GM18511 (cell line): ENCODE measurements around the gene FOXP1.
"Not testable (repeated sequence)": the region's sequence is repeated elsewhere in the genome, so short reads cannot be mapped to it uniquely, and the experiment has no call there.

Experiments
- ATAC-seq: cut with Tn5 transposase; IDR thresholded peaks from one replicate; pipeline ENCODE4 v1.9.1; 2021; ENCODE audit warnings: mild to moderate bottlenecking, moderate library complexity; ENCODE audit not compliant: unreplicated experiment

Gene FOXP1

DNA sequence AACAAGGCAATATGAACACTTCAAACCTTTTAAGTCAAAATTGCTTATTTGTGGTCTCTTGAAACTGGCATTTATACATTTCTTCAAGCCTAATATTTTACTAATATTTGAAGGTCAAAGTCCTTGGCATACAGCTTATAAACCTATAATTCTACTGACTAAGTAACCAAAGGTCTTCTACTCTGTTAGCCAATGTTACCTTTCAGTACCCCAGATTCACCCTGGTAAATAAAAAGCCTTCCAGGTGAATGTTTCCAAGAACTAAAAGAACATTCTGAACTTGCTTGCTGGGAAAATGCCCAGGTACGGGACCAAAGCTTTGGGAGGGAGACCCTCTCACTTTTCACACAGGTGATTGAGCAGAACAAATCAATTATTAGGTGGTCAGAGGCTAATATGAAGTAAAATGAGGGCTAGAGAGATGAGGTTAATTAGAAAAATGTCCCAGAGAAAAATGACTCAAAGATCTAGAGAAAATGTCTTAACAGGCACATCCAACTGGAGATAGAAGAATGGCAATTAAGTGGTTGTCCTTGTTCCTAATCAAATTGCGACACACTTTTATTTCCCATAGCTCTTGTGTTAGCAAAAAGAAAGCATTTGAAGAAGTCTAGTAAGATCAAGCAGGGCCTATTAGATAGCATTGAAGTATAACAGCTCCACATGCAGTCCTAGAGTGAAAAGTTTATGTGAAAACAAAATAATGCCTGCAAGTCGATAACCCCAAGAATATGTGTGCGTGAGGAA, 232.0 kb downstream of the FOXP1 start:
- ATAC-seq = no peak

DNA sequence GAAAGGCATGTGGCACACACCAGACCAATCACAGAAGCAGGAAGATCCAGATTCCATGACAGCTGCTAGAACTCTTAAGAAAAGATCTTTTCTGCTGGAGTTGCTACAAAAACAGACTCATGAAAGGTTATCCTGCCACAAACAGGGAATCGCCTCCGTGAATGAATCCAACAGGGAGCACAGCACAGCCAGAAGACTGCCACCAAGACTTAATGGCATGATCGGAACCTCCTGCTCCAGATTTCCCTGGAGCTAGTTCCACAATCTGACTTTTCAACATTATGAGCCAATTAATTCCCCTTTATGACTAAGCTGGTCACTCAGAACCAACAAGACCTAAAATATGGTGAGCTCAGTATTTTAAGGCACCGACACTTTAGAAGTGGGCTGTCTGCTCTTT, 232.5 kb downstream of the FOXP1 start:
- no peak for ATAC-seq

DNA sequence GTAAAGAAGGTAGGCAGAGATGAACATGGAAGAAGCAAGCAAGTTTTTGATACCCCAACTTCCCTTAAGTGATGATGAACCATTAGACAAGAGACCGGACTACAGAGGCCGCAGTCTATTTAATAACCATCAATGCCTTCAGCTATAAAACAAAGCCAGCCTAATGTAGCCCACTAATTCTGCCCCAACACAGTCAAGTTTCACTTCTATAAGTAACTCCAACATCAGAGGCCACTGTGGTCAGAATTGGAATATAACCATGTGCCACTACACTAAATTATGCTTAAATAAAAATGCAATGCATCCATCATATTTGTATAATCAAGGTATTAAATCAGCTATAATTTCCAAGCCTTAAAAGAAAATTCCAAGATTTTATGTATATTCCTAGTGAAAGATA, 234.7 kb downstream of the FOXP1 start:
- ATAC-seq = no peak

DNA sequence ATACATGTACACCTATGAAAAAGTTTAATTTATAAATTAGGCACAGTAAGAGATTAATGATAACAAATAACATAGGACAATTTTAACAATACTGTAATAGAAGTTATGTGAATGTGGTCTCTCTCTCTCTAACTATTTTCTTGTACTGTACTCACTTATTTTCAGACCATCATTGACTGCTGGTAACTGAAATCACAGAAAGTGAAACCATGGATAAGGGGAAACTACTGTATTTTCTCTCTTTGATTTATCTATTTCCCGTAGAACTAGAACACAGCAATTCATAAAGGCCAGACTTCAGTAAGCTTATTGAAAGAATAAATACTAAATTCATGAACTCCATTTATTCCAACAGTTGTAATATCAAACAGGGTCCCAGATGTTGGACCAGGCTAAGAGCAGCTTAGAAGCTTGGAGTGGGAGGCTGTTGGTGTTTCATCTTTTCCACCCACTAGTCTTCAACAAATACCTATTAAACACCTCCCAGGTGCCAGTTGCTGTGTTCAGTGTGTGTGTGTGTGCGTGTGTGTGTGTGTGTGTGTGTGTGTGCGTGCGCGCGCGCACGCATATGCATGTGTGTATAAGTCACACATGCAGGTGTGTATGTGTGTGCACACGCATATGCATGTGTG, 235.4 kb downstream of the FOXP1 start:
- no peak for ATAC-seq

- no peak for ATAC-seq
Measured at GRCh38 chr3:71346061-71346460, 237.5 kb downstream of the FOXP1 start.

DNA sequence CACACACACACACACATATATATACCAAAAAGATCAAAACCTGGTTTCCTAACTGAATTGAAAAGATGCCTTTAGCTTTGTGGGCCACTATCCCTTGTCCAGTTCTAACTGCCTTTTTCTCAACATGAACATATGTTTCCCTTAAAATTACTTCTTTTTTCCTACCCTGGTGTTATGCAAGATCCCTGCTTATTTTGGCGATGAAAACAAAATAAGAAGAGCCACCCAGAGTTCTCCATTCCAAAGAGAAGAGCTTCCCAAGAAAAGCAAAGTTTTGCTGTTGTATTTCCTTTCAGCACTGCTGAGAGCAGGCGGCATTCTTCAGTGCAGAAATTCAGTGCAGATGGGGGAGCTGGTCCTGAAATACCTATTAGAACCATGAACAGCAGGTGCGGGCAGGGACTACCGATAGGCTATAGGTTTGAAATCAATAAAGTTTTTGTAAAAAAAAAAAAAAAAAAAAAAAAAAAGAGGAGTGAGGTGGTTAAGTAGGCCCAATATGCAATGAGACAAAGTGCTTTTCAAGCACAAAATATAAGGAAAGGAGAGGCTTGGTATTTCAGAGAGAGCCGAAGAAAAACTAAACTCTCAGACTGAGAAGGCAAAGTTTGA, 238.0 kb downstream of the FOXP1 start:
- no peak for ATAC-seq

DNA sequence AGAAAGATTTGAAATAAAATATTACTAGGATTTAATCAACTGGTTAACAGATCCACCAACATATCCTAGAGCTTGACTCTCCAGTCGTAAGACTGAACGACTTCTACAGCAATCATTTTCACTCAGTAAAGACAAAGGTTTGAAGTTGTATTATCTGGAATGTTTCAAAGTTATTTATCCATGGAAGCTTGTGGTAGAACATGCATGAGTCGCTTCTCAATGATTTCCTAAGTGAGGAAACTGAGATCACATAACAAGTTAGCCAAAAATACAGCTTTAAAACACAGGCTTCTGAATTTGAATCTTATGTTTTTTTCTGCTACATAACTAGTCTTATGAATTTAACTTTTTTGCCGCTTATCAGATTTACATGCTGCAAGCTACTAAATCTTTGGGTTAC, 241.8 kb downstream of the FOXP1 start:
- no peak for ATAC-seq

GRCh38 chr3:71339049-71339448, 244.5 kb downstream of the FOXP1 start:
- ATAC-seq = no peak

GRCh38 chr3:71332813-71333212, 250.7 kb downstream of the FOXP1 start:
- ATAC-seq = no peak

DNA sequence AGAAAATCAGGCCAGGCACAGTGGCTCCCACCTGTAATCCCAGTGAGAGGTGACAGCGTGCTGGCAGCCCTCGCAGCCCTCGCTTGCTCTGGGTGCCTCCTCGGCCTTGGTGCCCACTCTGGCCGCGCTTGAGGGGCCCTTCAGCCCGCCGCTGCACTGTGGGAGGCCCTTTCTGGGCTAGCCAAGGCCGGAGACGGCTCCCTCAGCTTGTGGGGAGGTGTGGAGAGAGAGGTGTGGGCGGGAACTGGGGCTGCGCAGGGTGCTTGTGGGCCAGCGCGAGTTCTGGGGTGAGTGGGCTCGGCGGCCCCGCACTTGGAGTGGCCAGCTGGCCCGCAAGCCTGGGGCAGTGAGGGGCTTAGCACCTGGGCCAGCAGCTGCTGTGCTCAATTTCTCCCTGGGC, 252.6 kb downstream of the FOXP1 start:
- ATAC-seq = no peak

DNA sequence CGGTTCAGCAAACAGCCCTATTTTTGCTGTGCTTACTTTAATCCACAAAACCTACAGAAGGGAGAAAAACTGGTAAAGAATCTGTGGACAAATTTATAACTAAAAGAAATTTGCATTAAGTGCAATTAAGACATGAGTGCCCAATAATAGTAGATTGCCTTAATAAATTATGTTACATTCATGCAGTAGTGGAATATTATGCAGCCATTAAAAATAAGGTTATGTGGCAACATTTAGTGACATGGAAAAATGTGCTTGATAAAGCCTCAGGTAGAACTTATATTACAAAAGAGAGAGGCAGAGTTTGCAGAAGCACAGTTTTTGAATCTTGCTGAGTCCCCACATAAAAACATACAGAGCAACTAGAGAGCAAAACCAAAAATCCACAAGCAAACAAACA, 253.0 kb downstream of the FOXP1 start:
- no peak for ATAC-seq

DNA sequence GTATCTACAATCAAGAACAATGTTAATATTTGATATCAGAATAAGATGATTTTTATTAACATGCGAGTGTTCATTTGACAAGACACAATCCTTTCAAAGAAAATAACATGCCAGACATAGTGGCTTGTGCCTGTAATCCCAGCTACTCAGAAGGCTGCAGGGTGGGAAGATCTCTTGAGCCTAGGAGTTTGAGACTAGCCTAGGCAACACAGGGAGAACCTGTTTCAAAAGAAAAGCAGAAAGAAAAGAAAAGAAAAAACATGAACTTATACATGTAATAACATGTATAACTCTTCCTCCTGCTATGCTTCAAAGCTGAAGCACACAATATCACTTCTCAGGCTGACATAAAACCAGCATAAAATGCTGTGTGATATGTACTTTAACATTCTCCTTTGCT, 253.7 kb downstream of the FOXP1 start:
- no peak for ATAC-seq

GRCh38 chr3:71328926-71329325, 254.6 kb downstream of the FOXP1 start:
- no peak for ATAC-seq

DNA sequence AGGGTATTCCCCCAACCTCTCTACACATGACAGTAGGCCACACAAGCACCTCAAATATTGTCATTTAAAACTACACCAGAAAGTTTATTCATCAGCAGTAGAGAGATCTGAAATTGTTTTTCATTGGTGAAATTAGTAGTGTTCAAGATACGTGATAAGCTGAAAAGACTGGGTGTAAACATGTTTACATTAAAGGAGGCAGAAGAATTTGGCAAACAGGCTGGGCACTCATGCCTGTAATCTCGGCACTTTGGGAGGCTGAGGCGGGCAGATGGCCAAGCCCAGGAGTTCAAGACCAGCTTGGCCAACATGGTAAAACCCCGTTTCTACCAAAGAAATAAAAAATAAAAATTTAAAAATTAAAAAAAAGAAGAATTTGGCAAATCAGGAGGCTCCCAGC, 255.6 kb downstream of the FOXP1 start:
- ATAC-seq = no peak

DNA sequence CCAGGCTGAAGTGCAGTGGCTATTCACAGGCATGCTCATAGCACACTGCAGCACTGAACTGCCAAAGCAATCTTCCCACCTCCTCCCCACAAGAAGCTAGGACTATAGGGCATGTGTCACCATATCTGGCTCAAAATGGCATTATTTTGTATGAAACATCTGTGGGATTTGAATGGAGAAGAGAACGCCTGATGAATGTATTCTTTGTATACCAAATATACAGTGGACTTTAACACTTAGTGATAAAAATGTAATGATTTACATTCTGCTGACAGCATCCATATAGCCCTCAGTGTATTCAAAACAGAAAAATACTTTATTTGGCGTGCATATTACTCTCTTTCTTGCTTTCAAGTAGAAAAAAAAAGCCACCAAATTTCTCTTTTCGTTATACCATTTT, 257.8 kb downstream of the FOXP1 start:
- ATAC-seq = no peak

GRCh38 chr3:71324224-71324623, 259.3 kb downstream of the FOXP1 start:
- not testable (repeated sequence) for ATAC-seq

GRCh38 chr3:71323558-71323957, 260.0 kb downstream of the FOXP1 start:
- ATAC-seq = no peak

DNA sequence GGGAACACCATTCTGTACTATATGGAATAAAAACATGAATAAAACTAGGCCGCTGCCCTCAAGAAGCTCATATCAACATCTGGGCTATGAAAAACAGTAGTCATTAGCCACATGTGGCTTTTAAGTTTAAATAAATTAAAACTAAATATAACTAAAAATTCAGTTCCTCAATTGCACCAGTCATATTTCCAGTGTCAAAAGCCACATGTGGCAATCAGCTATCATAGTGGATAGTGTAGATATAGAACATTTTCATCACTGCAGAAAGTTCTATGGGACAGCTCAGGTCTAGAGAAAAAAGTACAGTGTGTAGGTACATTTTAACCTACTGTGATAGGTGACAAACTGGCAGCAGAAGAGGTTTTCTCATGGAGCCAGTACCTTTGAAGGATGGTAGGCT, 261.4 kb downstream of the FOXP1 start:
- no peak for ATAC-seq

GRCh38 chr3:71319771-71320170, 263.8 kb downstream of the FOXP1 start:
- ATAC-seq = no peak

DNA sequence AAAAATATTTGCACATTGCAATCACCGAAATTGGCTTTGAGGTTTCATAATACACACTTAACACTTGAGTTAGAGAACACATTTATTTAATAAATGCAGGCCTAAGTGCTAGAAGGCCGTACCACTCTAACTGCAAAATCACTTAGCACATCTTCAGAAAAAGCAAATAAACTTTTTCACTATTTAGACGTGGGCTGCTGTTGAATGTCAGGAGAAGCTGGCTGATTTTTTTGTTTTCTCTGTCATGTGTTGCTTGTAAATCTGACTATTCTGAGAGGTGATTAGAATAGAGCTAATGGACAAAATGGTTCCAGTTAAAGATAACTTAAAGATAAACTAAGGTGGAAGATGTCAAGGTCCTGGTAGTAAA, 265.1 kb downstream of the FOXP1 start:
- ATAC-seq = no peak

- no peak for ATAC-seq
Measured at GRCh38 chr3:71317749-71318457, 265.6 kb downstream of the FOXP1 start.

GRCh38 chr3:71317140-71317539, 266.4 kb downstream of the FOXP1 start:
- ATAC-seq = no peak
